CD14-positive monocyte (primary cell): ENCODE measurements around the gene CFAP299. TPM values are rescaled to one million over a fixed set of nuclear protein-coding genes. Genes with fewer than 3 reads are reported as not detected.

Experiments
- DNase-seq, 3 donors: peaks; one replicate each; pipeline ENCODE4 v3.0.0-alpha.2; 2011 to 2022
- H2AFZ ChIP-seq: 2 replicates; pipeline ENCODE4 v1.6.0; 2012; ENCODE audit warnings: mild to moderate bottlenecking, low read depth, low read length, inconsistent platforms; ENCODE audit not compliant: insufficient read depth, poor library complexity, severe bottlenecking
- H3K27ac ChIP-seq, 2 donors: 1 replicate in 1 of 2; 2 replicates in 1 of 2; pipeline ENCODE4 v1.5.1; 2012 to 2013; ENCODE audit warnings: low read length in 2 of 2, control low read depth in 1 of 2, inconsistent platforms in 1 of 2, low read depth in 1 of 2, mild to moderate bottlenecking in 1 of 2
- H3K27me3 ChIP-seq, 2 donors: one replicate each; pipeline versions ENCODE4 v1.6.0 to v1.6.1; 2011 to 2013; ENCODE audit warnings: low read length in 2 of 2; ENCODE audit not compliant: control insufficient read depth in 2 of 2, insufficient read depth in 2 of 2
- H3K36me3 ChIP-seq, 2 donors: replicated peaks in 1 of 2; 1 replicate in 1 of 2; 2 replicates in 1 of 2; pipeline versions ENCODE4 v1.5.1 to v1.6.1; 2012 to 2013; ENCODE audit warnings: low read length in 2 of 2, control low read depth in 1 of 2, inconsistent platforms in 1 of 2, mild to moderate bottlenecking in 1 of 2; ENCODE audit not compliant: insufficient read depth in 2 of 2, control insufficient read depth in 1 of 2
- H3K4me1 ChIP-seq, 2 donors: 1 replicate in 1 of 2; 2 replicates in 1 of 2; pipeline versions ENCODE4 v1.5.1 to v1.6.1; 2012 to 2013; ENCODE audit warnings: low read length in 2 of 2, control low read depth in 1 of 2, inconsistent platforms in 1 of 2, mild to moderate bottlenecking in 1 of 2, moderate library complexity in 1 of 2; ENCODE audit not compliant: insufficient read depth in 2 of 2, control insufficient read depth in 1 of 2
- H3K4me2 ChIP-seq: replicated peaks from 2 replicates; pipeline ENCODE3; 2012; ENCODE audit warnings: low read length, moderate library complexity, mild to moderate bottlenecking; ENCODE audit not compliant: poor library complexity, severe bottlenecking; ENCODE audit errors: extremely low read depth
- H3K4me3 ChIP-seq, 3 experiments: fragments of 200-600 bp in 1 of 3; sonication (generic) in 1 of 3; replicated peaks in 1 of 3; 1 replicate in 2 of 3; 2 replicates in 1 of 3; pipeline ENCODE4 v1.5.1; 2011 to 2013; ENCODE audit warnings: low read length in 3 of 3, mild to moderate bottlenecking in 3 of 3, control low read depth in 2 of 3, low read depth in 2 of 3, inconsistent platforms in 1 of 3, moderate library complexity in 1 of 3
- H3K79me2 ChIP-seq: 2 replicates; pipeline ENCODE4 v1.6.0; 2012; ENCODE audit warnings: mild to moderate bottlenecking, control low read depth, inconsistent platforms, low read length, moderate library complexity; ENCODE audit not compliant: insufficient read depth
- H3K9ac ChIP-seq: 2 replicates; pipeline ENCODE4 v1.6.0; 2017; ENCODE audit warnings: low read length, mild to moderate bottlenecking; ENCODE audit not compliant: insufficient read depth, poor library complexity, severe bottlenecking
- H3K9me3 ChIP-seq, 2 donors: replicated peaks in 1 of 2; 1 replicate in 1 of 2; 2 replicates in 1 of 2; pipeline versions ENCODE4 v1.5.1 to v1.6.1; 2012 to 2013; ENCODE audit warnings: low read length in 2 of 2, control low read depth in 1 of 2; ENCODE audit not compliant: control insufficient read depth in 1 of 2, insufficient read depth in 1 of 2
- H4K20me1 ChIP-seq: 2 replicates; pipeline ENCODE4 v1.6.0; 2012; ENCODE audit warnings: mild to moderate bottlenecking, low read length, control low read depth, moderate library complexity; ENCODE audit not compliant: insufficient read depth
- H3K27ac Mint-ChIP-seq, 7 donors: one replicate each; pipeline ENCODE4 v1.8.0; 2020; ENCODE audit warnings: mild to moderate bottlenecking in 7 of 7, mixed read lengths in 7 of 7, moderate library complexity in 6 of 7, inconsistent platforms in 2 of 7
- H3K27me3 Mint-ChIP-seq, 3 donors: one replicate each; pipeline ENCODE4 v1.8.0; 2021 to 2022; ENCODE audit warnings: low read depth in 3 of 3, mild to moderate bottlenecking in 3 of 3, mixed read lengths in 3 of 3, moderate library complexity in 3 of 3, inconsistent platforms in 1 of 3
- H3K36me3 Mint-ChIP-seq, 2 donors: one replicate each; pipeline ENCODE4 v1.8.0; 2020; ENCODE audit warnings: mixed read lengths in 2 of 2, inconsistent platforms in 1 of 2, mild to moderate bottlenecking in 1 of 2
- H3K4me1 Mint-ChIP-seq: one replicate; pipeline ENCODE4 v1.8.0; 2020; ENCODE audit warnings: mild to moderate bottlenecking, mixed read lengths
- H3K4me3 Mint-ChIP-seq, 2 donors: one replicate each; pipeline ENCODE4 v1.8.0; 2020; ENCODE audit warnings: mild to moderate bottlenecking in 2 of 2, mixed read lengths in 2 of 2, moderate library complexity in 1 of 2
- H3K9me3 Mint-ChIP-seq, 7 donors: one replicate each; pipeline ENCODE4 v1.8.0; 2020 to 2022; ENCODE audit warnings: mixed read lengths in 7 of 7, mild to moderate bottlenecking in 6 of 7, moderate library complexity in 6 of 7, inconsistent platforms in 2 of 7
- CTCF ChIP-seq: fragments of 200-600 bp; IDR thresholded peaks from one replicate; pipeline ENCODE4 v1.8.0; 2022; ENCODE audit warnings: antibody characterized with exemption, mild to moderate bottlenecking
- WGBS: methylation state at CpG from one replicate; pipeline ENCODE4 v1.1.5; 2013; ENCODE audit warnings: missing lambda C conversion rate; ENCODE audit not compliant: insufficient coverage; 5-methylcytosine and 5-hydroxymethylcytosine counted together
- intact Hi-C, 2 donors: fragments of 100-400 bp; cut with micrococcal nuclease; formaldehyde crosslinking; loops; one replicate each; pipeline versions ENCODE4 v1.15.0 to v1.15.1; 2023
- polyA plus RNA-seq, 3 donors: library from polyadenylated mRNA; depleted of rRNA in 1 of 3; unstranded in 2 of 3; stranded (reverse) in 1 of 3; fragments of 300-500 nt in 2 of 3; fragments of >200 nt in 1 of 3; fragmentation: Illumina TruSeq in 2 of 3; gene quantifications; 1 replicate in 2 of 3; 2 replicates in 1 of 3; pipeline ENCODE4 v1.2.3, GENCODE V29; 2012 to 2021

CFAP299 gene
- polyA plus RNA-seq, 3 donors, result not detected

- Histone ChIP-seq H3K79me2 (no peaks in the 10 kb centered on the region), H3K4me2 (no peak overlapping the region), H3K36me3 (no peaks in the 10 kb centered on the region), H3K9me3 (no peaks in the 10 kb centered on the region), H4K20me1 (no peaks in the 10 kb centered on the region), H3K27ac (no peak overlapping the region), H3K4me3 (no peak overlapping the region), H3K9ac (no peak overlapping the region), H3K27me3 (no peaks in the 10 kb centered on the region), H2AFZ (no peak overlapping the region), H3K4me1 (no peaks in the 10 kb centered on the region)
- intact Hi-C loops, result no loop called here
- Mint-ChIP-seq H3K27me3 (peaks cover 0 to 2% (median 2%) of the 10 kb centered on the region in 3 donors), H3K27ac (no peak overlapping the region), H3K9me3 (peaks cover 0 to 3% (median 0%) of the 10 kb centered on the region in 7 donors), H3K4me3 (no peak overlapping the region), H3K36me3 (no peaks in the 10 kb centered on the region), H3K4me1 (no peaks in the 10 kb centered on the region)
- no CpG with 5 or more reads among the region's 2 CpGs for WGBS
- no peak for DNase-seq
- TF ChIP-seq CTCF, result no peak
These were observed 76.8 kb downstream of the CFAP299 start for GRCh38 chr4:80412322-80412721.

- Histone ChIP-seq H3K4me2 (no peak overlapping the region), H3K9ac (no peak overlapping the region), H2AFZ (no peak overlapping the region), H3K36me3 (no peaks in the 10 kb centered on the region), H3K27ac (no peak overlapping the region), H4K20me1 (no peaks in the 10 kb centered on the region), H3K27me3 (no peaks in the 10 kb centered on the region), H3K4me3 (no peak overlapping the region), H3K9me3 (no peaks in the 10 kb centered on the region), H3K79me2 (no peaks in the 10 kb centered on the region), H3K4me1 (no peaks in the 10 kb centered on the region)
- H3K9me3 Mint-ChIP-seq, result peaks cover 0 to 3% (median 0%) of the 10 kb centered on the region in 7 donors
- peaks cover 0 to 2% (median 2%) of the 10 kb centered on the region in 3 donors for H3K27me3 Mint-ChIP-seq
- no peaks in the 10 kb centered on the region for H3K4me1 Mint-ChIP-seq
- no peak overlapping the region for H3K4me3 Mint-ChIP-seq
- no peak overlapping the region for H3K27ac Mint-ChIP-seq
- 81% methylated on average over 2 of the region's 2 CpGs for WGBS
- intact Hi-C loops, result no loop called here
- no peak for TF ChIP-seq CTCF
- no peak for DNase-seq
- no peaks in the 10 kb centered on the region for H3K36me3 Mint-ChIP-seq
These were observed 77.6 kb downstream of the CFAP299 start for GRCh38 chr4:80413086-80413485.
